H1 (cell line): ENCODE results near the gene SLC16A5. TPM values are rescaled to one million over a fixed set of nuclear protein-coding genes. Genes with fewer than 3 reads are reported as not detected.

Experiments used
- CEBPB ChIP-seq: IDR thresholded peaks from 2 replicates; pipeline ENCODE4 v1.6.1; 2012; ENCODE audit warnings: low read depth, low read length
- CHD2 ChIP-seq: IDR thresholded peaks from 2 replicates; pipeline ENCODE4 v1.6.1; 2012; ENCODE audit warnings: low read length, improper control_type of control experiment
- EP300 ChIP-seq, 2 experiments: IDR thresholded peaks; 1 replicate in 1 of 2; 2 replicates in 1 of 2; pipeline ENCODE4 v1.6.1; 2011 to 2012; ENCODE audit warnings: low read depth in 2 of 2, low read length in 2 of 2, mild to moderate bottlenecking in 2 of 2, borderline replicate concordance in 1 of 2, inconsistent platforms in 1 of 2, moderate library complexity in 1 of 2
- MAFK ChIP-seq: IDR thresholded peaks from 2 replicates; pipeline ENCODE4 v1.6.1; 2012; ENCODE audit warnings: low read depth, mild to moderate bottlenecking, improper control_type of control experiment, low read length
- POLR2A ChIP-seq, 2 experiments: IDR thresholded peaks; 1 replicate in 1 of 2; 2 replicates in 1 of 2; pipeline ENCODE4 v1.6.1; 2011; ENCODE audit warnings: low read depth in 2 of 2, low read length in 2 of 2, mild to moderate bottlenecking in 2 of 2; ENCODE audit errors: control extremely low read depth in 1 of 2
- SAP30 ChIP-seq: fragments of 300-600 bp; sonication (generic); IDR thresholded peaks from 2 replicates; pipeline ENCODE4 v1.7.1; 2012; ENCODE audit warnings: low read length, moderate library complexity, mild to moderate bottlenecking, inconsistent platforms; ENCODE audit not compliant: insufficient read depth, insufficient replicate concordance
- SIRT6 ChIP-seq: IDR thresholded peaks from one replicate; pipeline ENCODE4 v1.7.1; 2012; ENCODE audit warnings: low read length, inconsistent platforms
- TCF12 ChIP-seq: IDR thresholded peaks from 2 replicates; pipeline ENCODE4 v1.6.1; 2011; ENCODE audit warnings: low read depth, mild to moderate bottlenecking, low read length
- polyA plus RNA-seq, 7 experiments: library from polyadenylated mRNA; depleted of rRNA in 3 of 7; stranded (reverse) in 5 of 7; unstranded in 2 of 7; fragments of >200 nt in 5 of 7; fragments of 200-250 nt in 2 of 7; gene quantifications; 1 replicate in 5 of 7; 2 replicates in 1 of 7; 4 replicates in 1 of 7; pipeline versions ENCODE4 v1.2.1 to v1.2.3, GENCODE V29; 2011 to 2013; ENCODE audit warnings: missing spikeins in 2 of 7, mixed read lengths in 2 of 7
- total RNA-seq: library from RNA; stranded (reverse); fragmentation: NEBNext Ultra II Directional; extraction: Animal tissue kit (Norgen Biotek cat#: 25700); gene quantifications from 2 replicates; pipeline ENCODE4 v1.2.1, GENCODE V29; 2021

The SLC16A5 gene
- total and polyA plus RNA-seq, 2 of the 8 experiments (the other 6 are each of a cell fraction or from before 2014, with no cell fraction given) = 17.1 to 34.7 TPM

- TF ChIP-seq TCF12 (no peak), CEBPB (no peak), EP300 (IDR thresholded peaks at IDR 0.05; ENCODE audit: borderline replicate concordance in 1 of 2, low read depth in 2 of 2, low read length in 2 of 2) (no peak), CHD2 (no peak), MAFK (no peak), POLR2A (IDR thresholded peaks at IDR 0.05; ENCODE audit: control extremely low read depth in 1 of 2, low read depth in 2 of 2, low read length in 2 of 2) (no peak), SAP30 (no peak), SIRT6 (no peak)
Measured at GRCh38 chr17:75093548-75094158, 5.9 kb downstream of the SLC16A5 start (continued).
